ENCODE data around the gene TBCK. TPM values are rescaled to one million over a fixed set of nuclear protein-coding genes. Genes with fewer than 3 reads are reported as not detected.
A peak's percentile ranks its signal among the peaks of the same experiment; 100 is the strongest.
"Not testable (repeated sequence)": the region's sequence is repeated elsewhere in the genome, so short reads cannot be mapped to it uniquely, and the experiment has no call there.

Gene TBCK
- 64.5 TPM for total RNA-seq

DNA sequence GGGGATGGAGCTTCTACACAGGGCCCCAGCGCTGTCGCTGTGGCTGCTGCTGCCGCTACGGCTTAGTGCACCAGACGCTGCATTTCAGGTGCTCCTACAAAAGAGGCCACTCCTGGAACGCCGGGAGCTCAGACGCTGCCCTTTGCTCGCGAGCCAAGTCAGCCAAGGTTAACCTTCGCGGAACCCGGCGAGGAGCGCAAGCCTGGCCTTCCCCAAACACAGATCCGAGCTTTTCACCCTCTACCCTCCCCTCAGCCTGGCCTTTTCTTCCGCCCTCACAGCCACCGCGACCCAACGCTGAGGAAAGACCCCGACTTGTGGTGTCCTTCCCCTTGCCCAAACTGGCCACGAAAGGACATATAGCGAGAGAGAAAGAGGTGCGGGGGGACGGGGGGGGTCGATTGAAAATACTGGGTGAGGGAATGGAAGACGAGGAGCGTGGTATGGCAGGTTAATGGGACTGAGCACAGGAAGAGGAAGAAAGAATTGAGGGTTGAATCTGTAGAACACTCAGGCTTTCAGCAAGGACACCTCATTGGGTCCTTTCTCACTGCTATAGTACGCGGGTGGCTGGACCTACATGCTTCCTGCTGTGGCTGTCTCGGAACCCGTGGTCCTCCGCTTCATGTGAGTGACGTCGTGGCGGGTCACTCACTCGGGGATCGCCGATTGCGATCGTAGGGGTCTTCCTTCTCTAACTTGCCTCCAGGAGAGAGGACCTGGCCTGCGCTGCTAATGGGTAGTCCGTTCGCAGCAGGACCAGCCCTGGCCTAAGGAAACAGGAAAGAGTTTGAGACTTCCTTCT, at the start of gene TBCK, which contains the start of gene AIMP1:
TBCK (minus strand) TSS at position 242 of the 805 bp plus-strand sequence. CDS start 7,249 bp downstream, outside the sequence.
AIMP1 (plus strand) TSS at position 583 of the 805 bp plus-strand sequence. CDS start 8,460 bp downstream, outside the sequence.
- peak; percentile 92 for DNase-seq (ENCODE audit: low spot score)

DNA sequence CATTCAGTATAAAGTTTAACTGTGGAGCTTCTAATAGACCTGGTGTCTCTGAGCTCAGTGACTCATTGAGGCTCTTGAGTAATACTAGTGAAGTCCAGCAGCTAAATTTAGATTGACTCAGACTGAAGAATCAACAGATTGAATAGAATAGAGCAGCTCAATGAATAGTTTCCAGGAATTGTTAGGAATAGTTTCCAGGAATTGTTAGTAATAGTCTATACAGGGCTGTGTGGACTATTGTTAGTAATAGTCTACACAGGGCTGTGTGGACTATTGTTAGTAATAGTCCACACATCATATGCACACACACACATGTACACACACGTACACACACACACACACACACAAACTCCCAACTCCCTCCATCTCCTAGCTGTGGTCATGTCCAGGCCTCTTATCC, 49.6 kb upstream of the TBCK start:
- no peak for DNase-seq (ENCODE audit: low spot score)

DNA sequence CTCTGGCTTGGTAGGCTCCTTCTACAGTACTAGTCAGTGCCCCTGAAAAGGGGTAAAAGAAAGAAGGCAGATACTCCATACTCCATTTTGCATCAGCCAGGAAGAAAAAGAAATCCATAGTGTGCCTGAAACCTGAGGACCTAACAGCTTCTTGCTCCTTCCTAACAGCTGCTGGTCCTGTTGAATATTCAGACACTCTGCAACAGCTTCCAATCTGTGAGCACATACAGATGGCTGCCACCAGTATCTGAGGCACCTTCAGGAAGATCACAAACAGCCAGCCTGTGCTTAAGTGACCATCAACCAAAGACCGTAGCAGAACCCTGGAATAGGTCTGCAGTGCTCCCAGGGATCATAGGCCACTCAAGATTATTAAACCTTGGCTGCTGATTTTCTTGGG, 48.3 kb upstream of the TBCK start:
- no peak for DNase-seq (ENCODE audit: low spot score)

DNA sequence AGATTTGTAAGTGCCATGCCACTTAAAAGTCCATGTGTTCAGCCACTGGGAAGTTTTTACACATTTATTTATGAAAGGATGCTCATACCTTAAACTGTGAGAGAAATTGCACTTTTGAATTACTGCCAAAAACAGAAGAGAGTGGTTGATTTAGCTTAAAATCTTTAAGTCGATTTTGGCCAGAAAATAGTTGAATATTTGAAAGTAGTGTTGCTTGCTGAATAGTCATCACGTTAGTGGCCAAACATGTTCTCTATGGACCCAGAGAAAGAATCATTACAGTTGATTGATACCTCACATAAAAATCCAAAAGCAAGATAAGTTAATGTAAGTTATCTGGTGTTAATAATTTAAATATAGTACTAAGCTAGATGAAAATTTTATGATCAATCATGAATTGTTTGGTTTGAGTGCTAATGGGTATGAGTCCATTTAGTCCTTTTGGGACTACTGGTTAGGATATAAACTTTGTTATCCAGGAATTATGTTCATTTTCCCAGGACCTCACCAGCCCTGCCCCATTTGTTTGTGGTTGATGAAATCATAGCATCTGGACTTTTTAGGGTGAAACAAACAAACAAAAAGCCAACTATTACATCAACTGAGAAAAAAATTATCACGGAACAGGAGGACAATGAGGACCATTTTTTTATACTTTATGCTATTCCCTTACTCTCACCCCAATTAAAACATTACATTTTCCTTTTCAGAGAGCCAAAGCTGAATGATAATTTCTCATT, 46.2 kb upstream of the TBCK start:
- DNase-seq (ENCODE audit: low spot score), result no peak

DNA sequence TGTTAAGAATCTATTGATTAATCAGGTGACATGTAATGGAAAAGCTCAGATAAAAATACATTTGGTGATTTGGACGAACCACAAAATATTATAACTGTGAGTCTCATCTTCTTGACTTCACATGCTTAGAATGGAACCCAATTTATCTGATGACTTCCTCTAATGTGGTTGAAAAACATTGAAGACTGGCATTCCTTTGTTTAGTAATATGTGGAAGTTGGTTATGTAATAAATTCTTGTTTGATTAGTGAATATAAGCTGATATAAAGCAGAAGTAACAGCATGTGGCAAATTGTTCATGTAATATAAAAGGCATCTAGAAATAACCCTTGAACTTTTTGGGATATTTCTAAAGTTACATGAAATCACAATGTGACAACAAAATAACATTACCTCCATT, 42.9 kb upstream of the TBCK start:
- DNase-seq (ENCODE audit: low spot score), result no peak

DNA sequence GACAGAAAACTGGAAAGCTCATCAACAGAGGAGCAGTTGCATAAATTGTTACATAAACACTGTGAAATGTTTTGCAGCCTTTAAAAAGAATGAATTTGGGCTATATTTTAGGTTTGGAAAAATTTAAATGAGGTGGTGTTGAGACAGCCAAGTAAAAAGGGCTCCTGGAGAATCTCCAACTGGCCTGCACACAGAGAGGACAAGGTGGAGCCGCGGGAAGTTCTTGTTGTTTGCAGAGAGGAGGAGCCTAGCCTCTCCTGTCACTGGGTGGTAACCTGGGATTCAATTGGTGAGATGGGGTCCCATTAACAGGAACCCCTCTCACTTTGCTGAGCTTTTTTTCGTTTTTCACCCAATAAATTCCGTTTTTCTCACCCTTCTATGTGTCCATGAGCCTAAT, 39.2 kb upstream of the TBCK start:
- no peak for DNase-seq (ENCODE audit: low spot score)

DNA sequence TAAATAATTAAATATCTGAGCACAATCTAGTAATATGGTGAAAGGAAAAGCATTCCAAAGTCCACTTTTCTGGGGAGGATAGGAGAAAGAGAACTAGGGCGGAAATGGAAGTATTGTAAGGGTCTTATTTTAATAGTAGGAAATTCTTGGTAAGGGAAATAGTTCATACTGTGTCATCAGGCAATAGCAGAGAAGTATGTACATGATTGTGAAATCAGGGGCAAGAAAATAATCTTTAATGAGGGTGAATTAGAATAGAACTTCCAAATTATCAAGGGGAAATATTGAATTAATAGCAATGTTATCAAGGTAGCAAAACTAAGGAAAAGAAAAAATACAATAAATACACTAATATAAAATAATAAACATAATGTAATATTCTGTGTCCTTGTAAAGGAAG, 37.8 kb upstream of the TBCK start:
- DNase-seq (ENCODE audit: low spot score), result no peak

DNA sequence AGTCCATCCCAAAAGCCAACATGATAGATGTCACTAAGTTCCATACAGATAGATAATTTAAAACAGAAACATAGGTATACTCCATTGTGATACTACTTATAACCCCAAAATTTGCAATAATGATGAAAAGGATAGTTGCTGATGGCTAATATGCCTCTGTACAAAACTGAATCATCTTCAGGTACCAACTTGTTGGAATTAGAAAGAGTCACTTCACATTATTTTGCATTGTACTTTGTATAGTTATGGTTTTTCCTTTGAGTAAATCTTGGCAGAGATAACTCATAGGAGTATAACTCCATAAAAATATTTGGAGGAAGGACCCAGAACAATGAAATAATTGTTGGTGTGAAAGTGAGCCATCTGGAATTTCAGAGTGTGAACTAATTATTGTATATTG, 35.0 kb upstream of the TBCK start:
- DNase-seq (ENCODE audit: low spot score), result no peak

DNA sequence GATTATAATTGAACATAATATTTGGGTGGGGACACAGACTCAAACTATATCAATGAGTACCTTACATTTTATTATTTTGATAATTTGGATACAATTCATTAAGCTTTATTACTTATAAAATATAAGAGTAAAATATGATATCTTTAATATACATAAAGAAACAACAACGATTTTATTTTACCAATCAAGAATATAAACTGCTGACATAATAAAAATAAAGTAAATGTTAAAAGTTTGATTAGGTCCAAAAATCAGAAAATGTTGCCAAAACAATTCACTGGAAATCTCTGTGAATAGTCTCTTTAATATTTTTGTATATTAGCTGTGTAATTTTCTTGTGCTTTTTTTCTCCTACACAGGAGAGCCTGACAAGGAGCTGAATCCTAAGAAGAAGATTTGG, 31.2 kb upstream of the TBCK start:
- no peak for DNase-seq (ENCODE audit: low spot score)

DNA sequence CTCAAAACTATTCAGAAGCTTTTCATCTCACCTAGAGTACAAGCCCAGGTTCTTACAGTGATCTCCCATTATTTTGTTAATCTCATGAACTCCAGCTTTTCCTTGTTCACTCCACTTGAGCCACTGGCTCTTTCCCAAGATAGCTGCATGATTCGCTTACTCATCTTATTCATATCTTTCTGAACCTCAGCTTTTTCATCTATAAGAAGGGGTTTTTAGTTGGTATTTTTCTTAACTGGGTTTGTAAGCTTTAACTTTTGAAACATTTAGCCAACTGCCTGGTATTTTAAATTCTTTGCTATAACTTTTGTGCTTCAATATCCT, 28.6 kb upstream of the TBCK start:
- no peak for DNase-seq (ENCODE audit: low spot score)

DNA sequence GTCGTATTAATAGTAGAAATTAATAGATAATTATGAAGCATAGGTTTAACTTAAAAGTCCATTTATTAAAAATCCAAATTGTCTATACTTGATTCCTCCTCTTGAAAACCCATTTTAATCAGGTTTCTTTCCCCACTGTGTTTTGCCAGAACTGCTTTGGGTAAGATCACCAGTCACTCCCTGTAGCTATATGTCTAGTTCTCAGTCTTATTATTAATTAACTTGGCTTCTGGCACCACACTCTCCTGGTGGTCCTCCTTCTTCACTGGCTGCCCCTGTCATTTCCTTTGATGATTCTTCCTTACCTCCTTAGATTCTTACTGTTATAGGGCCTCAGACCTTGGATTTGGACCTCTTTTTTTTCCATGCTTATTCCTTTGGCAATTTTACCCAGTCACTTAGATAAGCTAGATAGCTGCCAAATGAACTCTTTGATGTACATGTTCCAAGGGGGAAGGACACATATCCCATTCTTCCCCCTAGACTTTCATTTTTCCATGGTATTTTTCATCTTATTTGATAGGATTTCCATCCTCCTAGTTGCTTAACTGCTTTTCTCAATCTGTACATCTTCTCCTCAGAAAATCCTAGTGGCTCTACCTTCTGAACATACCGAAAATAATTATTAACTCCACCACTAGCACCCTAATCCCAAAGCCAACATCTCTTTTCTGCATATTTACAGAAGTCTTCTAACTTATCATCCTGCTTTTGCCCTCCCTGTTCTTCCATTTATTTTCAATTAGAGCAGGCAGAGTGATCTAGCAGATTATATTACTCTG, 28.0 kb upstream of the TBCK start:
- DNase-seq (ENCODE audit: low spot score), result no peak

DNA sequence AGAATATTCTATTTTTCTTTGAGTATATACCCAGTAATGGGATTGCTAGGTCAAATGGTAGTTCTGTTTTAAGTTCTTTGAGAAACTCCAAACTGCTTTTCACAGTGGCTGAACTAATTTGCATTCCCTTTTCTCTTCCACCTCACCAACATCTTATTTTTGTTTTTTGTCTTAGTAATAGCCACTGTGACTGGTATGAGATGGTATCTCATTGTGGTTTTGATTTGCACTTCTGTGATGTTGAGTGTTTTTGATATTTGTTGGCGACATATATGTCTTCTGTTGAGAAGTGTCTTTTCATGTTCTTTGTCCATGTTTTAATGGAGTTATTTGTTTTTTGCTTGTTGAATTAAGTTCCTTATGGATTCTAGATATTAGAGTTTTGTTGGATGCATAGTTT, 24.8 kb upstream of the TBCK start:
- no peak for DNase-seq (ENCODE audit: low spot score)

DNA sequence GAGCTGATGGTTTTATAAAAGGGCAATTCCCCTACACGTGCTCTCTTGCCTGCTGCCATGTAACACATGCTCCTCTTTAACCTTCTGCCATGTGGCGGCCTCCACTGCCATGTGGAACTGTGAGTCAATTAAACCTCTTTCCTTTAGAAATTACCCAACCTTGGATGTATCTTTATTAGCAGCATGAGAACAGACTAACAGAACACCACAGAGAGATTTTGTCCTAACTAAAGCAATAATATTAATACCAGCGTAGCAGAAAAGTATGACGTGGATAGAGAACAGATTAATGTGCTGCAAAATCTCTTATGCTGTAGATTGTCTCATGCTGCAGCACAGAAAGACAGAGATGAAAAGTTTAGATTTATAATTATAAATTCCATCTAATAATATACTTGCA, 23.4 kb upstream of the TBCK start:
- DNase-seq (ENCODE audit: low spot score), result no peak

DNA sequence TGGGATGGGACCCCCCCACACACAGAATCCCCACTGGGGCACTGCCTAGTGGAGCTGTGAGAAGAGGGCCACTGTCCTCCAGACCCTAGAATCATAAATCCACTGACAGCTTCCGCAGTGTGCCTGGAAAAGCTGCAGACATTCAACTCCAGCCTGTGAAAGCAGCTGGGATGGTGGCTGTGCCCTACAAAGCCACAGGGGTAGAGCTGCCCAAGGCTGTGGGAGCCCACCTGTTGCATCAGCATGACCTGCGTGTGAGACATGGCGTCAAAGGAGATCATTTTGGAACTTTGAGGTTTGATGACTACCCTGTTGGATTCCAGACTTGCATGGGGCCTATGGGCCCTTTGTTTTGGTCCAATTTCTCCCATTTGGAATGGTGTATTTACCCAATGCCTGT, 22.7 kb upstream of the TBCK start:
- DNase-seq (ENCODE audit: low spot score), result no peak

DNA sequence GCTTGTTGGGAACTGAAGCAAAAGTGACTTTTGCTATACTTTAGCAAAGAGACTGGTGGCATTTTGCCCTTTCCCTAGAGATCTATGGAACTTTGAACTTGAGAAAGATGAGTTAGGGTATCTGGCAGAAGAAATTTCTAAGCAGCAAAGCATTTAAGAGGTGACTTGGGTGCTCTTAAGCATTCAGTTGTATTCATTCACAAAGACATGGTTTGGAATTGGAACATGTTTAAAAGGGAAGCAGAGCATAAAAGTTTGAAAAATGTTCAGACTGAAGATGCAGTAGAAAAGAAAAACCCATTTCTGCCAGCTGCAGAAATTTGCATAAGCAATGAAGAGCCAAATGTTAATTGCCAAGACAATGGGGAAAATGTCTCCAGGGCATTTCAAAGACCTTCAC, 21.9 kb upstream of the TBCK start:
- no peak for DNase-seq (ENCODE audit: low spot score)

DNA sequence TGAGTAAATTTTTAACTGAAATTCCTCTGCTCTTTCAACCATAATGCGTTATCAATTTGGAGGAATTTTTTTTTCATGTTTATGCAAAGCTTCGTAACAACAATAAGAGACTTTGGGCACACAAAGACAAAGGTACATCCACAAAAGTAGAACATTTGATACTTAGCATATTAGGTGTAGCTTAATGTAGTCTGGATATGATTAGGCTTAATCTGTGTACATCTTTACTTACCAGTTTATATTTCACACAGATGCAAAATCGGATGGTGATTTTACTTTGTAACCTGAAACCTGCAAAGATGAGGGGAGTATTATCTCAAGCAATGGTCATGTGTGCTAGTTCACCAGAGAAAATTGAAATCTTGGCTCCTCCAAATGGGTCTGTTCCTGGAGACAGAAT, 20.6 kb upstream of the TBCK start:
- no peak for DNase-seq (ENCODE audit: low spot score)

DNA sequence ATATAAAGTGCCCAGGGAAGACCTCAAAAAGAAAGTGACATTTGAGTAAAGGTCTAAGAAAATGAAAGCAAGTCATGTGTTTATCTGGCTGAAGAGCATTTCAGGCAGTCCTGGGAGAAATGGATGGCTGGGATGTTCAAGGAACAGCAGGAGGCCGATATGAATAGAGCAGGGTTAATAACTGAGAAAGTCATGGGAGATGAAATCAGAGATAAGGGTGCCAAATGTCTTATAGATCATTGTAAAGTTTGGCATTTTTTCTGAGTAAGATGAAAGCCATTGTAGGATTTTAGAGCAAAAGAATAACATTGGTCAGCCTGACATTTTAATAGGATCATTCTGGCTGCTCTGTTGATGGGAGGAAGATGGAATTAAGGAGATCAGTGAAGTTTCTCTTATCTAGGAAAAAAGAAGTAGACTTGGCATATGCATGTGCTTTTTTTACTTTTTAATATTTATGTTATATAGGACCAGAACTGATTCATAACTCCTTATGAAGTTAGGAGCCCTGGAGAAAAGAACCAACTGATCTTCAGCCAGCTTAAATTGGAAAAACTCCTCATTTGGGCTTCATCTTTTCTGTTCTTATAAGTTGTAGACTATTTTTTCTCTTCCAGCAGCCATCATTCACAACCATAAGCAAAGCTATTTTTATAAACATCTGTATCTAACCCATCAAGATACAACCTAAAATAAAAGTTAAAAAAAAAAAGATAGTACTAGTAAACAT, 18.9 kb upstream of the TBCK start:
- no peak for DNase-seq (ENCODE audit: low spot score)

DNA sequence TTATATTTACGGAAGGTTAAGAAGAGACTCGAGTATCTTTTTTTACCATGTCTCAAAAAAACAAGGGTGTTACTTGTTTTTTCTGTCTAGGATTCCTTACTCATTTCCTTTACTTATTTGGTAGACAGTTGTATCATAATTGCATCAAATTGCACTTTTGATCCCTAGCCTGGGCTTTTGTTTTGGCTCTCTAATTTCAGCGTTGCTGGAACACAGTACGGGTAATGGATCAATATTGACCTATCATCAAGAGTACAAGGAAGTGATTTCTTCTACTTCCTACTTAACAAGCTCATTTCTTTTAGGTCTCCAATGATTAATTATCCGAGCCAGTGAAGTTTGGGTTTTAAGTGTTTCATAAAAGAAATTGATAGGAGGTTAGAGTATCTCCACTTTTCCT, 17.2 kb upstream of the TBCK start:
- DNase-seq (ENCODE audit: low spot score), result no peak

DNA sequence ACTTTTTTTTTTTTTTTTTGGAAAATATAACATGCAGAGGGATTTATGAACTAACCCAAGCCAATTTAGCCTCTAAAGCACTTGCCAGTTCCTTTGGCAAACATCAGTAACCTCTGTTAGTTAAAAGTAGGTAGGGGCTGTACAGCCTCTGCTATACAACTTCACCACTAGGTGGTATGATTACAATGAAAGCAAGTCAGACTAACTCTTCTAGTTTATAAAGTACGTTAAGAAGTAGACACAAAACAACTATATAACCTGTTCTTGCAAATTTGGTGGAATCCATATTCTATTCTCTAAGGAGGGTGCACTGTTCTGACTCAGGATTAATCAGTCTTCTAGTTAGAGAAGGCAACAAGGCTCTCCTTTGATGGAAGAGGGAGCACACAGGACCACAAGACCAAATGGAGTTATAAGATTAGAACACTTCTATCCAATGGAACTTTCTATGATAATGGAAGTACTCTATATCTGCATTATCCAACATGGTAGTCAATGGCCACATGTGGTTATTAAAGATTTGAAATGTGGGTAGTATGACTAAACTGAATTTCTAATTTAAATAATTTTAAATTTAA, 13.1 kb upstream of the TBCK start:
- DNase-seq (ENCODE audit: low spot score), result no peak

DNA sequence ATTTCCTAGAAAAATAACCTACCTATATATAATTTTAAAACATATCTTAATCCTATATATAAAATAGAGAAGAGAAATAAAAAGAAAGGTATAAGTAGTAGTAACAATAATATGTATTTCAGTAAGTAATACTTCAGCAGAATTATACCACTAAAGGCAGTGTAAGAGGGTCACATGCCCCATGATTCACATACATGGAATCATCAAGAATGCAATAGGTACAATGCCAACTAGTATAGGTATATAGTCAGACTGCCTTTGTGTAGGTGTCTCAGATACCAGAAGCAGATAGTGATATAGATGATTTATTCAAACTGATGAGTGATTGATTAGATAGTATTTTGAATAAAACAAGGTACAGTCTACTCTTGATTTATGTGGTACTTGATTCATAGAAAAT, 9.8 kb upstream of the TBCK start:
- DNase-seq (ENCODE audit: low spot score), result no peak

DNA sequence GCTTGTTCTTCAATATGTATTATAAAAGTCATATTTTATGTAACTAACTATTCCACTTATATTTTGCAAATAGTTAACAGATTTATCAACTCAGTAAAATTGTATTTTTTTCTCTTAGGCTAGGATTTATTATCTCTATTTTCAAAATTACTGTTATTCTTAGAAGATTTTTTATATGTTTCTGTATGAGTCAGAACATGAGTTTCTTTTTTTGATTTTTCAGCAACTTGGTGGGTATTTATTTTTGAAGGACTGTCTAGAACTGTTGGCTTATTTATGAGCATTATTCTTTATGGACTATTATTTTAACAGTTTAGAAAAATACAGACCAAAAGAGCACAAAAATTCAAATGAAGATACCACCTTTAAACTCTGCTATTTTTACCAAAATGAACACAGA, 7.1 kb upstream of the TBCK start:
- DNase-seq (ENCODE audit: low spot score), result no peak

DNA sequence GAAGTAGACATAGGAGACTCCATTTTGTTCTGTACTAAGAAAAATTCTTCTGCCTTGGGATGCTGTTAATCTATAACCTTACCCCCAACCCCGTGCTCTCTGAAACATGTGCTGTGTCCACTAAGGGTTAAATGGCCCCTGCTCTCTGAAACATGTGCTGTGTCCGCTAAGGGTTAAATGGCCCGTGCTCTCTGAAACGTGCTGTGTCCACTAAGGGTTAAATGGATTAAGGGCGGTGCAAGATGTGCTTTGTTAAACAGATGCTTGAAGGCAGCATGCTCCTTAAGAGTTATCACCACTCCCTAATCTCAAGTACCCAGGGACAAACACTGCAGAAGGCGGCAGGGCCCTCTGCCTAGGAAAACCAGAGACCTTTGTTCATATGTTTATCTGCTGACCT, 5.8 kb upstream of the TBCK start:
- not testable (repeated sequence) for DNase-seq (ENCODE audit: low spot score)

All from ureter (tissue), 1 donor.